GM19467 (cell line): ENCODE results near the gene CSKMT.
"Not testable (repeated sequence)": the region's sequence is repeated elsewhere in the genome, so short reads cannot be mapped to it uniquely, and the experiment has no call there.

Experiments used
- ATAC-seq: cut with Tn5 transposase; IDR thresholded peaks from one replicate; pipeline ENCODE4 v1.9.1; 2021; ENCODE audit warnings: mild to moderate bottlenecking, moderate library complexity; ENCODE audit not compliant: unreplicated experiment

CSKMT gene, protein sequence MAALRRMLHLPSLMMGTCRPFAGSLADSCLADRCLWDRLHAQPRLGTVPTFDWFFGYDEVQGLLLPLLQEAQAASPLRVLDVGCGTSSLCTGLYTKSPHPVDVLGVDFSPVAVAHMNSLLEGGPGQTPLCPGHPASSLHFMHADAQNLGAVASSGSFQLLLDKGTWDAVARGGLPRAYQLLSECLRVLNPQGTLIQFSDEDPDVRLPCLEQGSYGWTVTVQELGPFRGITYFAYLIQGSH

DNA sequence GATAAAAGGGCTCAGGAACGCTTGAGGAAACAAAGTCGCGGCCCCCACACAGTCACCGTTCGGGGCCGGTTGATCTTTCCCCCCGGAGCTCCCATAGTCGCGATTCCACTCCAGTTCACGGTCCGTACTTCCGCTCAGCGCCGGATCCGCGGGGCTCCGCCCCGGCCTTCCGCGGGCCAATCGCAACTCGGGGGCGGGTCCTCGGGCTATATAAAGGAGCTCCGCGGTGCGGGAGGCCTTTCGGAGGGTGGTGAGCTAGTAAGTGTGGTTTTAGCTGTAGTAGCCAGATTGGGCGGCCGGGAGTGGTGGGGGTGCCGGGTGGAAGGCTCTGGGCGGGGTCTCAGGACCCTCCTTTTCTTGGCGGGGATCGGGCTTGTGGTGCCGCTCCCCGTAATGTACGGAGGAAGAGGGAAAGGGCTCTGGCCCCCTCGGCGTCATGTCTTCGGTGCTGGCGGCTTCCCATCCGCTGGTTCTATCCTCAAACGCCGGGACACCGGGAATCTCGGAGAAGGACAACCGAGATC, at the start of gene CSKMT, which contains the start of gene C11orf98:
TSS of gene CSKMT (plus strand) at position 238 of the 524 bp plus-strand sequence. CDS start 568 bp downstream, outside the sequence.
TSS of gene C11orf98 (minus strand) at position 136 of the 524 bp plus-strand sequence. CDS start at position 95, 41 bp downstream.
- peak; percentile 80 for ATAC-seq

DNA sequence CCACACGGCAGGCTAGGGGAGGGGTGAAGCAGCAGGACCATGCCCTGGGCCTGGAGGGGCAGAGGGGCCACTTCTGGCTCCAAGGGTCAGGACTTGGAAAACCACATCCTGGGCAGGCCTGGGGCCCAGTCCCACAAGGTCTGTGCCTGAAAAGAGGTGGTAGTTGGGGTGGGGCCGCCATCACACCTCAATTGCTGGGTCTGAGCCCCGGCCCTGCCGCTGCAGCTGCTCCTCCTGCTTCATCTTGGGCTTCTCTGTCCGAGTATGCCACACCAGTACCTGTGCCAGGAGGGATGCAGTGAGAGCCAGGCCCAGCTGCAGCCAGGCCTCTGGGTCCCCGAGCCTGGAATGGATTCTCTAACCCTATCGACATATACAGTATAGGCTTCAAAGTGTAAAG, 49.6 kb upstream of the CSKMT start:
- no peak for ATAC-seq

DNA sequence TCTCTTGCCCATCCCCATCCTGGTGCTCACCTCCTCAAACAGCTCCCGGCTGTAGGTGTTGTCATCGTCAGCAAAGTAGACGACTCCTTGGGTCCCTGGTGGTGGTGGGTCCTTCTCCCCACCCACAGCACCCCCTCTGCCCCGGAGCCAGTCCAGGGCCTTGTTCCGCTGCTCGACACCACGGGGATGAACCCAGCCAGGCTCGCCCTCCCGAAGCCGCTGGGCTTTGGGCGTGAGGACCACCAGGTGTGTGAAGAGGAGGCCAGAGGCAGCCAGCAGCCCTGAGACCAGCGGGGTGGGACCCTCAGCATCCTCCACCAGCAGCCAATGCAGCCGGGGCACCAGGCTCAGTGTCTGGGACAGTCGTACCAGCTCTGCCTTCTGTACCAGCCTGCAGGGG, 48.2 kb upstream of the CSKMT start:
- not testable (repeated sequence) for ATAC-seq

DNA sequence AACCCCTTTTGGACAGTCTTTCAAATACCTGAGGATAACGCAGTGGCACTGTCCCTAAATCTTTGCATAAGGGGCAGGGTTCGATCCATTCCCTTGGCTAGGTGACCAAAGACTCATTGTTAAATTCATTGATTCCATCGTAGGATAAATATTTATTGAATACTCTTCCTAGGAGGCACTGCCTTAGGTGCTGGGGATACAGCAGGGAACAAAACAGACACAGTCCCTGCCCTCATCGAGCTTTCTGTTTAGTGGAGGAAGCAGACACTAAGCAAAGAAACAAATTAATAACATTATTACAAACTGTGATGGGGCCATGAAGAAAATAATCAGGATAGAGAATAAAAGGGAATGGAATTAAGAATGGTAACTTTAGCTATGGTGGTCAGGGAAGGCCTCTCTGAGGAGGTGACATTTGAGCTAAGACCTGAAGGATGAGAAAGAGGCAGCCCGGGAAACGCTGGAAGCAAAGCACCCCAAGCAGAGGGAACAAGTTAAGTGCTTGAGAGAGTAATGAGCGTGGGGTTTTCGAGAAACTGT, 44.0 kb upstream of the CSKMT start:
- no peak for ATAC-seq

DNA sequence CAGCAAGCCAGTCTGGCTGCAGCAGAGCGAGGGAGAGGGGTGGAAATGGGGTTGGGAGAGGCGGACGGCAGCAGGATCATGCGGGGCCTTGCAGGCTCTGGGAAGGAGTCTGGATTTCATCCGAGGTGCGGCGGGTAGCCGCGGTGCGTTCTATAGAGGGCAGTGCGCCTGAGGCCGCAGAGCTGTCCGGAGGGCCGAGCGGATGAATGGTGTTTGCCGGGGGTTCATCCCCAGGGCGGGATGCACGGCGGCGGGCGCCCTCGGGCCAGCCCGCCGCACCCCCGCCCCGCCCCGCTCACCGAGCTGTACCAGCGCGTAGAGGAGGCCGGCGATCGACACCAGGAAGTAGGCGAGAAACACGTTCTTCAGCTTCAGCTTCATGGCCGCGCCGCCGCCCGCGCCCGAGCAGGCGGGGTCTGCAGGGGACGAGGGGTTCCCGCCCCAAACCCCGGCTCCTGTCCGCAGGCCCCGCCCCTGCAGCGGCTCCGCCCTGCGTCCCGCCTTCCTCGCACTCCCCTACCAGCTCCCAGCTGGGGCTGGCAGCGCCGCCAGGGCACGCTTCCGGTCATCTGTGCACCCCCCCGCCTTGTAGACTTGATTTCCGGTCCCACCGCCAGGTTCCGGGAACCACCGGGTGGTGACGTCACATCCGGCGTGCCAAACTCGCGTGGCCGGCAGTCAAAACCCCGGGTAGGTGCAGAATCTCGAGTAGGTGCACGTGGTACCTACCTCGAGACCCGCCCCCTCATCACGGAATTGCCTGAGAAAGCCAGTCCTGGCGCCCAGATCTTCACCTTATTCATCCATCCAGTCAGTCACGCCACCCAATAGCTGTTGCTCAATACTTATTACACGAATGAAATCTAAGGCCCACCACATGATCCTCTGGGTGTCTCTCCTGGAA, 43.3 kb upstream of the CSKMT start, which contains the start of gene B3GAT3:
TSS of gene B3GAT3 (minus strand) at position 420 of the 904 bp plus-strand sequence. CDS start at position 381, 39 bp downstream.
- ATAC-seq, result peak; percentile 90

DNA sequence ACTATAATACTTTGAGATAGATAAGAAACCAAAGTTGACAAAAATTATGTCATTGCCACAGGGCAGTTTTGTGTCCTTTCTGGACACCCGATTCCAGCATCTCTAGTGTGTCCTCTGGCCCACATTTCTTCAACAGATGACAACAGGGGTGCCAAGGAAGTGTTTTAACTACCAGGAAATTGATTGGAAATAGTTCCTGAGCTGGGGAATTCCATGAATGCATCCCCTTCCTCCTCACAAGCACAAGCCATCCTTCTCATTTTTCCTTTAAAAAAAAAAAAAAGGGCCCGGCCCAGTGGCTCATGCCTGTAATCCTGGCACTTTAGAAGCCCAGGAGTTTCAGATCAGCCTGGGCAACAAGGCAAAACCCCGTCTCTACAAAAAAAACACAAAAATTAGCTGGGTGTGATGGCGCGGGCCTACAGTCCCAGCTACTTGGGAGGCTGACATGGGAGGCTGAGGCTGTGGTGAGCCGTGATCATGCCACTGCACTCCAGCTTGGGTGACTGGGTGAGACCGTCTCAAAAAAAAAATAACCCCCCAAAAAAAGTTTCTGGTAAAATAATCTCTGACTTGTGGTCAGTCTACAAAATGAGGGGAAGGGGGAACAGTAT, 42.5 kb upstream of the CSKMT start:
- ATAC-seq, result no peak

DNA sequence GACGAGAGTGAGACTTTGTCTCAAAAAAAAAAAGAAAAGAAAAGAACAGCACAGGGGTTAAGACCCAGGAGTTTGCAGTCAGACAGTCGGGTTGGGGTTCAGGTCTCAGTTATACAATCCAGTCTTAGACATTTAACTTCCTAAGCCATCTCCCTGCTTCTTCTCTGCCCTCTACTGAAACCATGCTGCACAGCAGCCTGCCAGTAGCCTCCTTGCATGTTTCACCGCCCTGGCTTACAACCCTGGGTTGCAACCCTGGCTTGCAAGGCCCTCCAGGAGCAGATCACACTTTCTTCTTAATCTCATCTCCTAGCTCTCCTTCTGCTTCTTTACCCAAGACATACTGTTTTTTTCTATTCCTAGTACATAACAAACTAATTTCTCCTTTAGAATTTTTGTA, 37.4 kb upstream of the CSKMT start:
- no peak for ATAC-seq

DNA sequence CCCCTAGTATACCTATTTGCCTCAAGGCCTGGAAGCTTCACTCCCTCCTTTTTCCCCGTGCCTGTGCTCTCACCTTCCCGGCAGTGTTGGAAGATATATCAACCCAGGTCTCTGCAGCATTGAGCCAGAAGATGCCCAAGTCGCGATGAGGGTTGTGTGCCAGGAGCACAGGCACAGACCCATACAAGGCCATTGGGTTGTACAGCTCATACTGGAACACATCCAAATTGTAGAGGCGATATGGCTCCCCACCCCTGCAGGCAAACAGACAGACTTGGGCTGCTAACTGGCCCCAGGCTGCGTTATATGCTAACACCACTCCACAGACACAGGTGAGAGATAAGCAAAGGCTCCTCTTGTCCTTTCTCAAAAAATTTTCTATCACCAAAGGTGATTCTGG, 32.6 kb upstream of the CSKMT start:
- ATAC-seq, result no peak

DNA sequence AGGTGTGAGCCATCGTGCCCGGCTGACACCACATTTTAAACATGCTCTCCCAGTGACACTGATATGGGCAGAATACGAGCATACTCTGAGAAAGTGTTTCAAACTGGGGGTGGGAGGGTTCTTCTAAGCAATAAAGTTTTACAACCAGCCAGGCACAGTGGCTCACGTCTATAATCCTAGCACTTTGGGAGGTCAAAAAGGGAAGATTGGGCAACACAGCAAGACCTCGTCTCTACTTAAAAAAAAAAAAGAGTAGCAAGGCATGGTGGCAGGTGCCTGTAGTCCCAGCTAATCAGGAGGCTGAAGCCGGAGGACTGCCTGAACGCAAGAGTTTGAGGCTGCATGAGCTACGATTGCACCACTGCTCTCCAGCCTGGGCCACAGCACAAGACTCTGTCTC, 20.9 kb upstream of the CSKMT start:
- no peak for ATAC-seq

DNA sequence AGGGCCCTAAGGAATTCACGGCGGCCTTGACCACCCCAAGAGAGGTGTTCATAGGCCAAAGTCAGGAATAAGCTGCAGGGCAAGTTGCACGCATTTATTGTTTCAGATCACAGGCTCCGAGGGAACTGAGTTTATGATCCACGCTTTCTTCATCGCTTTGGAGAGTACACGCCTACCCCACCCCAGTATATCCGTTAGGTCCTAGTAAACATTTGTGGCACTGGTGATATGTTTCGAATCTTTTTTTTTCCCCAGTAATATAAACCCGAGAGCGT, 19.5 kb upstream of the CSKMT start:
- ATAC-seq, result no peak

DNA sequence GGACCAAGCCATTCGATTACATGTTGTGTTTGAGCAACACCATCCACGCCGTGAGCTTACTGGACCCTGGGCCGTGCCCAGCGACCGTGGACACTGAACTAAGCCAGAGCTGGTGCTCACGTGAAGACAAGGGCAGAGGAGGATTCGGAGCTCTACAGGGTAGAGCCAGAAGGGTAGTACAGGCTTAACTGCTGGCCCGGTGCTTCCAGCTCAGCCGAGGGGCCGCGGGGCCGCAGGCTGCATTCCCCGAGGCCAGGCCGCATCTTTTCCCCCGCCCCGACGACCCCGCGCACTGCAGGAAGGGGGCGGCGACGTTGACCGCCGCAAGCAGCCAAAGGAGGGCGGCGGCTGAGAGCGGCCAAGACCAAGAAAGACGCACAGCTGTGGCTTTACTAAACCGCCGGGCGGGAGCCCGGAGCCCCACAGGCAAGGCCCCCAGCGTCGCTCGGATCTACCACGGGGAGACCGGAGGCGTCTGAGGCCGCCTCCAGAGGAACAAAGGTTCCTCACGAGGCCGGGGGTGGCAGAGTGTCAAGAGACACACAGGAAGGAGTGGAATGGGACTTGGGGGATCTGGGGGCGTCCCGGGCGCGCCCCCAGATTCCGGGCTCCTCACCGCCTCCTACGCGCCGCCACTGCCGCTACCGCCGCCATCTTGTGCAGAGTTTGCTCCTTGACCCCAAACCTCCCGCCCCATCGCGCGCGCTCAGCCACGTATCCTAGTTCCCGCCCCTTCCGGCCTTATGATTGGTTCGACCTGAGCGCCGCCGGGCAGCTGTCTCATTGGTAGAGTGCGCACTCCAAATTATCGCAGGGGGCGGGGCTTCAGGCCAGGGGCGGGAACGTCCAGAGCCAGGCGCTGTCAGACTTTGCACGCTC, 18.9 kb upstream of the CSKMT start, which contains the start of gene GANAB:
TSS of gene GANAB (minus strand) at position 668 of the 879 bp plus-strand sequence. CDS start at position 654, 14 bp downstream.
- ATAC-seq, result peak; percentile 81

DNA sequence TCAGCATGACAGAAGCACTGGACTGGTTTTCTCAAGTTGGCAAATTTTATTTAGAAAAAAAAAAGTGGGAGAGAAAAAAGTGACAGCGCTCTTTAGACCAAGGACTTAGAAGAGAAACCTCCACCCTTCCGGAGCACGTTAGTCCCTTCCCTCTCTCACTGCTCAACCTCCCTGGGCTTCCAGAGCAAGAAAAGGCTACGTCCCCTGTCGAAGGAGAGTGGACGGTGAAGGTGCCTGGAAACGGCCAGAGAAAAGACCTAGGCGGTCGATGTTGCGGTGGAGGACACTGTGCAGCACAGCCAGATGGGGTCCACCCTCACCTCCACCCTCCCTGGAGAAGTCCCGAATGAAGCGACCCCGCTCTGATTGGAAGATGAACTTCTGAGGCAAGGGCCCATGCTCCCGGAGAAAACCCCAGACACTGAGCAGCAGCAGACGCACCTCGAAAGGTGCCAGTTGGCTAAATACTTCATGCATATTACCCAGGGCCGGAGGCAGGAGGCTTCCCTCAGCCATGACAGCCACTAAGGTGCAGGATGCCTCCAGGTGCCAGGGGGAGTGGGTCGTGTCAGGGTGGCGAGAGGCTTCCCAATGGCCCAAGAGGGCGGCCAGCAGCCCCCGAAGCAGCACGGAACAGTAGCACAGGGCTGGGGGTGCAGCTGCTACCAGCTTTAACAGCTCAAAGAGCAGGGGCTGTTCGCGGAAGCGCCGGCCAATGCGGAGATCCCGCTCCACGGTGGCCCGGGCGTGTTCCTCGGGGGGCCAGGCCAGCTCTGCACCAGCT, 18.1 kb upstream of the CSKMT start:
- no peak for ATAC-seq

DNA sequence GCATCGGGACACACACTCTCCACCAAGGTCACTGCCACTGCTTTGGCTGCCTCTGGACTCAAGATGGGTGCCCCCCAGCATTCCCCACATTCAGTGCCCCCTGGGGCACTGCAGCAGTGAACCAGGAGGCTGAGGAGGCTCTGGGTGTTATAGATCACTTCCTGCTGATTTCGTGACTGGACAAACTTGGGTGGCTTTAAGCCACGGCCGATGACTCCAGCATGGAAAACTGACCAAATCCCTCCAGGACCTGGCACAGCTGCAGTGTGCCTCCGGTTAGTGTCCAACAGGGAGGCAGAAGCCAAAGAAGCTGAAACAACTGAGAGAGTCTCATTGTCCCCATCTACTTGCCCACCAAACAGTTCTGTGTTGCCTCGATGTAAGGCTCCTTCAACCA, 17.5 kb upstream of the CSKMT start:
- ATAC-seq, result no peak

DNA sequence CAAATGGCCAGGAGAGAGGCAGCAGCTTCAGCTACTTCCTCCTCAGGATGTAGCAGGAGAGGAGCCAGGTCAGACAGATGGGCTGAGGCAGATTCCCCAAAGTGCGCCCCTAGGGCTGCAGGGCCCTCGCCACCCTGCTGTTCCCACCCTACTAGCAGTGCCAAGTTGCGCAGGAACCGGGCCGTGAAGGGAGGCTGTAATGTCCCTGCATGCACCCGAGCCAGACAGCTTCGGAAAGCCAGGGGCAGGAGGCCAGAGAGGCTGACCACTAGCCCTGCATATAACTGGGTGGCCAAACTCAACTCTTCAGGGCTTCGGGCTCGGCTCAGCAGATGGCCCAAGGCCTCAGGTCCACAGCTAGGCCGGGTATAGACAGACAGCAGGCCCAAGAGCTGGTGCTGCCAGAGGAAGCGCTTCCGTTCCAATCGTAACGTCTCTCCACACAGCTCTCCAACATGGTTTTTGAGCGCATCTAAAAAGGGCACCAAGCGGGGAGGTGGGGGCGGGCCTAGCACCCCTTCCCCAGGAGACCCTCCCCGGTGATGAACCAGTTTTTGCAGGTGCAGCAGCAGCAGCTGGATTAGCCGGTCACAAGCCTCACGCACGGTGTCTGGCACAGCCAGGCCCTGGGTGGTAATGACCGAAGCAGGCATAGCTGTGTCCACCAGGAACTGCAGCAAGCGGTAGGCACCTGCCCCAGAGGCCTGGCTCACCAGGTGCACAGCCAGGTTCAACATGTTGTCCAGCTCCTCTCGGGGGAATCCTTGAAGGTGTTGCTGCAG, 16.7 kb upstream of the CSKMT start:
- no peak for ATAC-seq

DNA sequence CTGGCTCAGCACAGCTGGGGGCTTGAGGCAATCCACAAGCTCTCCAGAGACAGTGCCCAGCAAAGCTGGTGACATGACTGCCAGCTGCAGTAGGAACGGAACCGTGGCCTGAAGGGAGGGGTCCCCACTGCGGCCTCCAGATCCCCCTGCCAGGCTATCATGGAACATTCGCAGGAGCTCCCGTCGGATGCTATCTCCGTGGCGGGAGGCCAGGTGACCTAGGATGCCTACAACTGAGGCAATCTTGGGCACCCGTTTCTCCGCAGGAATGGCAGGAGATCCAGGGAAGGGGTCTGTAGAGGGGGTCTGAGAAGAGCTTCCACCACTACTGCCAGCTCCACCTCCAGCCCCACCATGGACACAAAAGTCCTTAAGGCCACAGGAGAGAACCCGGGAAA, 16.1 kb upstream of the CSKMT start:
- no peak for ATAC-seq

DNA sequence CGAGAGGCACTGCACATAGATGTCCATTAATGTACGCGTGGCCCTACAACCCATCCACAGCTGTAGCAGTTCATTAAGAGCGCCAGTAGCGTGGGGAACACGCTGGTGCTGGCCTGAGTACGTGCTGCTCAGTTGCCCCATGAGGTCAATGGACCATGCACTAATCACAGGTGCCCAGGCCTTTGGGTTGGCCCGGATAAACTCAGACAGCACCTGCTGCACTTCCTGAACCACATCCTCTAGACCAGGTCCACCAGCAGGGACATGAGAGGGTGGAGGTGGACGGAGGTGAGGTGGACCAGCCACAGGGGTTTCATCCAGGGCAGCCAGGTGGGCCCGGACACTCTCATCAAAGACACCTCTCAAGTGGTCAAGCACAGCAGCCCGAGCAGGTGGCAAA, 15.6 kb upstream of the CSKMT start:
- no peak for ATAC-seq

DNA sequence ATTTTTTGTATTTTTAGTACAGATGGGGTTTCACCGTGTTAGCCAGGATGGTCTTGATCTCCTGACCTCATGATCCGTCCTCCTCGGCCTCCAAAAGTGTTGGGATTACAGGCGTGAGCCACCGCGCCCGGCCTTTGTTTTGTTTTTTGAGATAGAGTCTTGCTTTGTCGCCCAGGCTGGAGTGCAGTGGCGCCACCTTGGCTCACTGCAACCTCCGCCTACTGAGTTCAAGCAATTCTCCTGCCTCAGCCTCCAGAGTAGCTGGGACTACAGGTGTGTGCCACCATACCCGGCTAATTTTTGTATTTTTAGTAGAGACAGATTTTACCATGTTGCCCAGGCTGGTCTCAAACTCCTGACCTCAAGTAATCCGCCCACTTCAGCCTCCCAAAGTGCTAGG, 14.8 kb upstream of the CSKMT start:
- ATAC-seq, result not testable (repeated sequence)

DNA sequence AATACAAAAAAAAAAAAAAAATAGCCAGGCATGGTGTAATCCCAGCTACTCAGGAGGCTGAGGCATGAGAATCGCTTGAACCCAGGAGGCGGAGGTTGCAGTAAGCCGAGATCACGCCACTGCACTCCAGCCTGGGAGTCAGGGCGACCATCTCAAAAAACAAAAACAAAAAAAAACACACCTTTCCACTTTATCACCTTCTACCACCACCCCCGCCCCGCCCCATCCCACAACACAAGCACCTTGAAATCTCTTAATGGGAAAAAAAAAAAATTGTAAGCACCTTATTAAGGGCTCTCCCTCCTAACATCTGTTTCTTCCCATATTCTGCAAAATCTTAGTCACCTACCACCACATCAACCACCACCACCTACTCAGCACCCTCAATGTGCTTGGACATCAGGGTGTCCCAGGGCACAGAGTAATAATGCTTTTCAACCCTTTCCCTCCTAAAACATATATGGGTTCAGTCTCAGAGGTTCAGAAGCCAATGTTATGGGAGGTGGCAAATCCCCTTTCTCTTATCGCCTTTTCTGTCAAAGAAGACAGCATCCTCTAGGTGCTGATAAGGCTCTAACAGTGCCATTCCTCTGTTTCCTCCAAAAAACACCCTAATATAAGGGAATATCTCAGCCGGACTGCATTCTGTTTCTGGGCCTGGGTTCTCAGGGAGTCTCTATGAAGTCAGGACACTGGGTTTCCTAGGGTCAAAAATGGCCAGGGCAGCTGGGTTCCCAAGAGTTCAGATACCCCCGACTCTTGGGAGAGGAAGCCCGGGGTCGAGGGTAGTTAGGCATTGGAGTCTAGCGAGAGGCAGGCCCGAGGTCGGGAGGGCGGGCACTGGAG, 12.7 kb upstream of the CSKMT start:
- ATAC-seq, result no peak
